HepG2 (cell line): ENCODE measurements around the gene THSD4. TPM values are rescaled to one million over a fixed set of nuclear protein-coding genes. Genes with fewer than 3 reads are reported as not detected.

ENCODE experiments used
- ATAC-seq: fragments of 200-7000 bp; cut with Tn5 transposase; 3 replicates; pipeline ENCODE4 v1.9.1; 2020; ENCODE audit warnings: mild to moderate bottlenecking, moderate library complexity
- BruUV-seq: library from RNA; stranded (reverse); fragments of 400-500 nt; replicated peaks from 2 replicates; lab custom pipeline; 2021; lab: Mats Ljungman, UMichigan
- CTCF ChIA-PET: fragments of 300-600 bp; formaldehyde crosslinking; extraction: SDS; loops from one replicate; lab custom pipeline; 2021; ENCODE audit warnings: low total read pairs, inconsistent platforms, low intra/inter-chr PET ratio; lab: Yijun Ruan, JAX
- POLR2A ChIA-PET: fragments of 350-600 bp; sonication (Branson Sonifier 250); formaldehyde crosslinking; loops from one replicate; lab custom pipeline; 2020; ENCODE audit warnings: antibody characterized with exemption, inconsistent platforms; lab: Yijun Ruan, JAX
- DNase-seq: peaks from one replicate; pipeline ENCODE4 v3.0.0-alpha.2; 2015; ENCODE audit warnings: low spot score
- FAIRE-seq: peaks from 3 replicates; lab custom pipeline; 2011; peaks lifted over from hg19 to GRCh38; lab: Jason Lieb, UNC
- H2AFZ ChIP-seq: one replicate; pipeline ENCODE4 v1.6.1; 2011; ENCODE audit warnings: low read length, inconsistent platforms
- H3K27ac ChIP-seq: fragments of 300-600 bp; 3 replicates; pipeline ENCODE4 v1.8.0; 2011; ENCODE audit warnings: mixed run types, mild to moderate bottlenecking, mixed read lengths, low read length, inconsistent platforms; ENCODE audit not compliant: insufficient read depth; ENCODE audit errors: extremely low read length
- H3K27me3 ChIP-seq, 2 experiments: fragments of 200-600 bp in 1 of 2; 2 replicates in 1 of 2; 3 replicates in 1 of 2; pipeline versions ENCODE4 v1.6.0 to v1.8.0; 2011; ENCODE audit warnings: low read length in 2 of 2, mild to moderate bottlenecking in 2 of 2, moderate library complexity in 2 of 2, inconsistent platforms in 1 of 2; ENCODE audit not compliant: insufficient read depth in 2 of 2, control insufficient read depth in 1 of 2
- H3K36me3 ChIP-seq, 2 experiments: fragments of 200-600 bp in 1 of 2; replicated peaks in 1 of 2; 2 replicates in 1 of 2; 3 replicates in 1 of 2; pipeline versions ENCODE4 v1.5.1 to v1.8.0; 2011; ENCODE audit warnings: low read length in 2 of 2, inconsistent platforms in 1 of 2; ENCODE audit not compliant: insufficient read depth in 2 of 2, control insufficient read depth in 1 of 2
- H3K4me1 ChIP-seq: 2 replicates; pipeline ENCODE4 v1.5.1; 2012; ENCODE audit warnings: low read length, inconsistent platforms; ENCODE audit not compliant: insufficient read depth
- H3K4me2 ChIP-seq: 2 replicates; pipeline ENCODE4 v1.6.0; 2011; ENCODE audit warnings: low read depth, low read length, inconsistent platforms
- H3K4me3 ChIP-seq, 3 experiments: fragments of 200-600 bp in 1 of 3; sonication (generic), shearing (Covaris generic) in 1 of 3; replicated peaks in 1 of 3; 2 replicates each; pipeline ENCODE4 v1.5.1; 2011 to 2016; ENCODE audit warnings: low read length in 3 of 3, inconsistent platforms in 2 of 3, low read depth in 2 of 3, mild to moderate bottlenecking in 2 of 3, control low read depth in 1 of 3, mixed read lengths in 1 of 3; ENCODE audit not compliant: insufficient read depth in 1 of 3
- H3K79me2 ChIP-seq: one replicate; pipeline ENCODE4 v1.6.1; 2011; ENCODE audit warnings: low read length, inconsistent platforms; ENCODE audit not compliant: insufficient read depth
- H3K9ac ChIP-seq: 2 replicates; pipeline ENCODE4 v1.6.0; 2011; ENCODE audit warnings: mild to moderate bottlenecking, low read depth, low read length, inconsistent platforms; ENCODE audit not compliant: insufficient read depth
- H3K9me3 ChIP-seq: 2 replicates; pipeline ENCODE4 v1.5.1; 2012; ENCODE audit warnings: mild to moderate bottlenecking, low read length
- H4K20me1 ChIP-seq: 2 replicates; pipeline ENCODE4 v1.6.0; 2011; ENCODE audit warnings: inconsistent platforms, mild to moderate bottlenecking, low read length, moderate library complexity; ENCODE audit not compliant: insufficient read depth
- CTCF ChIP-seq: sonication (generic); formaldehyde crosslinking; IDR thresholded peaks from 2 replicates; pipeline ENCODE4 v1.5.0; 2020; ENCODE audit warnings: mild to moderate bottlenecking, missing genetic modification reagents, moderate library complexity
- MYC ChIP-seq: sonication (generic); formaldehyde crosslinking; IDR thresholded peaks from 2 replicates; pipeline ENCODE4 v1.9.0; 2021; ENCODE audit warnings: missing genetic modification reagents, borderline replicate concordance
- SNAPC5 ChIP-seq: sonication (generic); formaldehyde crosslinking; IDR thresholded peaks from 2 replicates; pipeline ENCODE4 v1.8.1; 2023; ENCODE audit warnings: mild to moderate bottlenecking, missing genetic modification reagents, borderline replicate concordance
- ZNF138 ChIP-seq: sonication (generic); formaldehyde crosslinking; IDR thresholded peaks from 2 replicates; pipeline ENCODE4 v1.5.0; 2020; ENCODE audit warnings: mild to moderate bottlenecking, low read depth, missing genetic modification reagents
- ZNF256 ChIP-seq: sonication (generic); formaldehyde crosslinking; conservative IDR thresholded peaks from 2 replicates; pipeline ENCODE4 v1.4.0; 2020; ENCODE audit warnings: missing genetic modification reagents
- WGBS: methylation state at CpG from one replicate; pipeline ENCODE4 v1.1.6; 2017; ENCODE audit warnings: low lambda C conversion rate; 5-methylcytosine and 5-hydroxymethylcytosine counted together
- in situ Hi-C: cut with HindIII; loops from 2 replicates; pipeline ENCODE4 v1.10.0; 2017; ENCODE audit warnings: low pct_unique_long_range_greater_than_20kb; ENCODE audit not compliant: extremely low pct_ligation_motif_present
- intact Hi-C: fragments of 100-400 bp; cut with micrococcal nuclease; formaldehyde crosslinking; loops from one replicate; pipeline ENCODE4 v1.10.0; 2022; ENCODE audit not compliant: unreplicated experiment
- polyA plus RNA-seq, 8 experiments: library from polyadenylated mRNA; depleted of rRNA in 3 of 8; stranded (reverse) in 7 of 8; unstranded in 1 of 8; fragments of >200 nt; fragmentation: Illumina TruSeq in 4 of 8; extraction: Trizol in 4 of 8; gene quantifications; 2 replicates each; pipeline versions ENCODE4 v1.2.1 to v1.2.3, GENCODE V29; 2011 to 2016; ENCODE audit warnings: low read depth in 4 of 8, missing spikeins in 1 of 8, mixed read lengths in 1 of 8; ENCODE audit not compliant: insufficient read depth in 1 of 8
- total RNA-seq, 5 experiments: library from RNA; depleted of rRNA; stranded (reverse); fragments of >200 nt; fragmentation: Illumina TruSeq; extraction: Trizol; gene quantifications; 2 replicates each; pipeline ENCODE4 v1.2.3, GENCODE V29; 2016; ENCODE audit warnings: low read depth in 1 of 5

THSD4 gene
- total and polyA plus RNA-seq, 2 of the 13 experiments (the other 11 are each of a cell fraction or from before 2014, with no cell fraction given): 0.07 to 0.21 TPM

GRCh38 chr15:71194286-71194685, 79.0 kb downstream of the THSD4 start:
- BruUV-seq: no TSS peak
- no peaks in the 10 kb centered on the region for H3K36me3 ChIP-seq

GRCh38 chr15:71195242-71195641, 80.0 kb downstream of the THSD4 start:
- Histone ChIP-seq H2AFZ (no peak overlapping the region), H3K4me2 (no peak overlapping the region), H3K9ac (no peak overlapping the region), H3K4me1 (no peaks in the 10 kb centered on the region), H3K27ac (no peak overlapping the region), H3K79me2 (no peaks in the 10 kb centered on the region), H3K9me3 (no peaks in the 10 kb centered on the region), H3K4me3 (no peak overlapping the region), H3K27me3 (peaks cover 0 to 4% of the 10 kb centered on the region in 2 experiments; a peak in 2 of 5 replicates), H4K20me1 (no peaks in the 10 kb centered on the region), H3K36me3 (no peaks in the 10 kb centered on the region)
- peak; percentile 45; the same call in 1 of the 3 replicates for ATAC-seq
- intact Hi-C loops (no loop called here), in situ Hi-C loops (no loop called here)
- CTCF ChIA-PET: no interaction called here
- BruUV-seq: no TSS peak
- POLR2A ChIA-PET: no interaction called here
- no peak for DNase-seq
- TF ChIP-seq ZNF138 (CRISPR knock-in tag) (no peak), CTCF (0 out of 2 replicates have a peak, but pooled peaks have one; percentile 12)
- 0% methylated on average over 1 of the region's 1 CpG for WGBS
- peak; percentile 44 for FAIRE-seq

More at GRCh38 chr15:71194286-71194685, 79.0 kb downstream of the THSD4 start:
- ATAC-seq: no peak
- ChIA-PET CTCF (no interaction called here), POLR2A (no interaction called here)
- H3K27me3 ChIP-seq: peaks cover 0 to 4% of the 10 kb centered on the region in 2 experiments; a peak in 2 of 5 replicates
- no peaks in the 10 kb centered on the region for H3K4me1 ChIP-seq
- no peak overlapping the region for H3K4me3 ChIP-seq
- intact Hi-C loops (no loop called here), in situ Hi-C loops (no loop called here)
- H3K9me3 ChIP-seq: no peaks in the 10 kb centered on the region
- H4K20me1 ChIP-seq: no peaks in the 10 kb centered on the region
- H3K4me2 ChIP-seq: no peak overlapping the region
- 40% methylated on average over 4 of the region's 6 CpGs for WGBS
- no peak overlapping the region for H2AFZ ChIP-seq
- TF ChIP-seq SNAPC5 (CRISPR knock-in tag): no peak
- no peak for TF ChIP-seq ZNF256
- no peak for TF ChIP-seq MYC
- H3K79me2 ChIP-seq: no peaks in the 10 kb centered on the region
- FAIRE-seq: no peak
- no peak for DNase-seq
- H3K27ac ChIP-seq: no peak overlapping the region
- no peak overlapping the region for H3K9ac ChIP-seq
